ENCODE results near the gene DSG3. TPM values are rescaled to one million over a fixed set of nuclear protein-coding genes. Genes with fewer than 3 reads are reported as not detected.

DSG3 gene
- total RNA-seq, 1 donor from 2014 or later, result not detected

DNA sequence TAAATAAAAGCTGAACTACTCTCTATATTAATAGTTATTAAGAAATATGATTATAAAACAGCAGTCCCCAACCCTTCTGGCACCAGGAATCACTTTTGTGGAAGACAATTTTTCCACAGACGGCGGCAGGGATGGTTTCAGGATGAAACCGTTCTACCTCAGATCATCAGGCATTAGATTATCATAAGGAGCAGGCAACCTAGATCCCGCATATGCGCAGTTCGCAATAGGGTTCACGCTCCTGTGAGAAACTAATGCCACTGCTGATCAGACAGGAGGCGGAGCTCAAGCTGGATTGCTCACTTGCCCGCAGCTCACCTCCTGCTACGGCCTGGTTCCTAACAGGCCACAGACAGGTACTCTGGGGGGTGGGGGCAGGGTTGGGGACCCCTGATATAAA is 31.1 kb downstream of the DSG3 start:
- no peak for DNase-seq (ENCODE audit: low spot score)
- H3K27me3 Mint-ChIP-seq (ENCODE audit: unreplicated experiment), result peaks cover 3% of the 10 kb centered on the region
- TF ChIP-seq, protein P1, sequence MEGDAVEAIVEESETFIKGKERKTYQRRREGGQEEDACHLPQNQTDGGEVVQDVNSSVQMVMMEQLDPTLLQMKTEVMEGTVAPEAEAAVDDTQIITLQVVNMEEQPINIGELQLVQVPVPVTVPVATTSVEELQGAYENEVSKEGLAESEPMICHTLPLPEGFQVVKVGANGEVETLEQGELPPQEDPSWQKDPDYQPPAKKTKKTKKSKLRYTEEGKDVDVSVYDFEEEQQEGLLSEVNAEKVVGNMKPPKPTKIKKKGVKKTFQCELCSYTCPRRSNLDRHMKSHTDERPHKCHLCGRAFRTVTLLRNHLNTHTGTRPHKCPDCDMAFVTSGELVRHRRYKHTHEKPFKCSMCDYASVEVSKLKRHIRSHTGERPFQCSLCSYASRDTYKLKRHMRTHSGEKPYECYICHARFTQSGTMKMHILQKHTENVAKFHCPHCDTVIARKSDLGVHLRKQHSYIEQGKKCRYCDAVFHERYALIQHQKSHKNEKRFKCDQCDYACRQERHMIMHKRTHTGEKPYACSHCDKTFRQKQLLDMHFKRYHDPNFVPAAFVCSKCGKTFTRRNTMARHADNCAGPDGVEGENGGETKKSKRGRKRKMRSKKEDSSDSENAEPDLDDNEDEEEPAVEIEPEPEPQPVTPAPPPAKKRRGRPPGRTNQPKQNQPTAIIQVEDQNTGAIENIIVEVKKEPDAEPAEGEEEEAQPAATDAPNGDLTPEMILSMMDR (IDR thresholded peaks at IDR 0.05; ENCODE audit: unreplicated experiment), result no peak
- no peaks in the 10 kb centered on the region for H3K36me3 Mint-ChIP-seq (ENCODE audit: low read depth, unreplicated experiment)
- no peak overlapping the region for H3K4me3 Mint-ChIP-seq (ENCODE audit: unreplicated experiment)
- no peaks in the 10 kb centered on the region for H3K4me1 Mint-ChIP-seq (ENCODE audit: unreplicated experiment)
- no peaks in the 10 kb centered on the region for H3K9me3 Mint-ChIP-seq (ENCODE audit: unreplicated experiment)
- no peak overlapping the region for H3K27ac Mint-ChIP-seq (ENCODE audit: unreplicated experiment)

DNA sequence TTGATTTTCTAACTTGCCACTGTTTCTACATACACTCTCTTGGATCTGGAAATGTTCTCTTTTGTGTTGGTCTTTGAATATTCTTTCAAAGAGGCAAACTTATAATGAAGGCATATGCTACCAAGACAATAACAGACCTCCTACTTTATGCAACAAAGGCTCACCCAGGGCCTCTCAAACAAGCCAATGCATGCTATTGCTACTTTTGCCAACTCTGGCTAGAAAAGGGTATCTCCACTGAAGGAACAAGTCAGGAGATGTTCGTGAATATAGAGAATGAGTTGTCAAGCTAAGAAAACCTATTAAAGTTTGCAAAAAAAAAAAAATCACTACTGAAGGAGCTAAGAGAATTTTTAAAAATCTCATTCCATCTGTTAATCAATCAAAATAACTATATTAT is 34.5 kb downstream of the DSG3 start:
- Mint-ChIP-seq H3K4me1 (ENCODE audit: unreplicated experiment) (no peaks in the 10 kb centered on the region), H3K27me3 (ENCODE audit: unreplicated experiment) (peaks cover 3% of the 10 kb centered on the region), H3K27ac (ENCODE audit: unreplicated experiment) (no peak overlapping the region), H3K36me3 (ENCODE audit: low read depth, unreplicated experiment) (no peaks in the 10 kb centered on the region), H3K4me3 (ENCODE audit: unreplicated experiment) (no peak overlapping the region), H3K9me3 (ENCODE audit: unreplicated experiment) (no peaks in the 10 kb centered on the region)
- TF ChIP-seq, protein P1 (IDR thresholded peaks at IDR 0.05; ENCODE audit: unreplicated experiment), result no peak
- DNase-seq (ENCODE audit: low spot score), result no peak

DNA sequence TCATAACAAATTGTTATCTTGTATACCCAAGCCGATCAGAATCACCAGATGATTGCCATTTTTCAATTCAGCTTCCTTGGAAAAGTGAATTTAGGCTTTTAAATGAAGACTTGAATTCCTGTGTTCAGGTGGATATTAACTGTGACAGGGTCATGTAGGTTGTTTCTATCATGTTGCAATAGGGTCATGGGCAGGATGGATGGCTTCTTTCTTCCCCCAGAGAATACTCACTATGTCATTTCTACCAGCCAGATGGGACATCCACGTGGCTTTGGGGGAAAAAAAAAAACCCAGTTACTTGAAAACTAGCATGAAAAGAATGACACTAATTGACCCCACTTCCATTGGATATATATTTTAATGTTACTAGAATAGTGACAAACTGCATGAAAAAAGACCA is 35.9 kb downstream of the DSG3 start:
- Mint-ChIP-seq H3K9me3 (ENCODE audit: unreplicated experiment) (no peaks in the 10 kb centered on the region), H3K4me1 (ENCODE audit: unreplicated experiment) (no peaks in the 10 kb centered on the region), H3K27me3 (ENCODE audit: unreplicated experiment) (peaks cover 3% of the 10 kb centered on the region), H3K36me3 (ENCODE audit: low read depth, unreplicated experiment) (no peaks in the 10 kb centered on the region), H3K27ac (ENCODE audit: unreplicated experiment) (no peak overlapping the region), H3K4me3 (ENCODE audit: unreplicated experiment) (no peak overlapping the region)
- TF ChIP-seq, protein P1 (IDR thresholded peaks at IDR 0.05; ENCODE audit: unreplicated experiment), result no peak
- DNase-seq (ENCODE audit: low spot score), result no peak

DNA sequence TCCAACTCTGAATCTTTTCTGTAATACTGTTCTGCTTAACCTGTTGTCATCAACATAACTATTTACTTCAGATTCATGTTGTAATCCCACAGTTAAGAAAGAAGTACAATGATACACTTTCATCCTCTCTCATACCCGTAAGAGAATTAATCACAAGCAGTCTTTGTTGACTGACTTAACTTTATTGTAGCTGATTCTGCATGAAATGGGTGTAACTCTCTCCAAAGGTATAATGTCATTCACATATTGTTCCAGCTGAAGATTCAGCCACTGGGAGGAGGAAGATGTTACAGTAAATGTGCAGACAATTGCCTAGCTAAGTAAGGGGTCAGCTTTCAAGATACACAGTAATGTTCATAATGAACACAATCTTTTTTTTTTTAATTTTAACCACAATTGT is 36.9 kb downstream of the DSG3 start:
- TF ChIP-seq, protein P1 (IDR thresholded peaks at IDR 0.05; ENCODE audit: unreplicated experiment), result no peak
- DNase-seq (ENCODE audit: low spot score), result no peak
- H3K4me3 Mint-ChIP-seq (ENCODE audit: unreplicated experiment), result no peak overlapping the region
- no peaks in the 10 kb centered on the region for H3K4me1 Mint-ChIP-seq (ENCODE audit: unreplicated experiment)
- H3K36me3 Mint-ChIP-seq (ENCODE audit: low read depth, unreplicated experiment), result no peaks in the 10 kb centered on the region
- no peaks in the 10 kb centered on the region for H3K9me3 Mint-ChIP-seq (ENCODE audit: unreplicated experiment)
- peaks cover 3% of the 10 kb centered on the region for H3K27me3 Mint-ChIP-seq (ENCODE audit: unreplicated experiment)
- no peak overlapping the region for H3K27ac Mint-ChIP-seq (ENCODE audit: unreplicated experiment)

DNA sequence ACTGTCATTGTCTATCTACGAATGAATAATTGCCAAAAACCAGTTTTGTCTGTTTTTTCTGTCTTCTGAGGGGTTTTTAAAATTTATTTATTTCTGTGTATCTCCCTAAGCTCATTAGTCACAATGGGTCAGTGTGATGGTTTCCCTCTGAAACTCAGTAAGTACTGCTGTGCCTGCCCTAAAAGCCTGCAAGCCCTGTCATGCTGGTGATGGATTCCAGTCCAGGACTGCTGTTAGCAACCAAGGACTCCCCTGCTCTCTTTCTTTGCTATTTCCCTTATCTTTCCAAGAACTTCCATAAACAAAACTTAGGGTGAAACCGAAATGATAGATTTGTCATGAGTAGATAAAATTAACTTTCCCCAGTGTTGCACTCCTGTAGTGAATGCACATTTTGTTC is 38.6 kb downstream of the DSG3 start:
- TF ChIP-seq, protein P1 (IDR thresholded peaks at IDR 0.05; ENCODE audit: unreplicated experiment), result no peak
- Mint-ChIP-seq H3K4me3 (ENCODE audit: unreplicated experiment) (no peak overlapping the region), H3K27ac (ENCODE audit: unreplicated experiment) (no peak overlapping the region), H3K9me3 (ENCODE audit: unreplicated experiment) (no peaks in the 10 kb centered on the region), H3K36me3 (ENCODE audit: low read depth, unreplicated experiment) (no peaks in the 10 kb centered on the region), H3K27me3 (ENCODE audit: unreplicated experiment) (peaks cover 3% of the 10 kb centered on the region), H3K4me1 (ENCODE audit: unreplicated experiment) (no peaks in the 10 kb centered on the region)
- DNase-seq (ENCODE audit: low spot score), result no peak
